SK-N-SH (cell line): Measurements from ENCODE around the gene CYSLTR2. TPM values are rescaled to one million over a fixed set of nuclear protein-coding genes. Genes with fewer than 3 reads are reported as not detected.

ENCODE experiments used
- CTCF ChIA-PET: fragments of 300-600, 350-600 bp; formaldehyde crosslinking; extraction: SDS; loops from one replicate; lab custom pipeline; 2021; lab: Yijun Ruan, JAX
- POLR2A ChIA-PET: fragments of 350-600 bp; sonication (Branson Sonifier 250); formaldehyde crosslinking; extraction: SDS; loops from one replicate; lab custom pipeline; 2020; ENCODE audit warnings: antibody characterized with exemption, inconsistent platforms; lab: Yijun Ruan, JAX
- DNase-seq: peaks from one replicate; pipeline ENCODE4 v3.0.0; 2012
- H2AFZ ChIP-seq: fragments of 200-600 bp; sonication (generic); 2 replicates; pipeline ENCODE4 v1.8.1; 2016; ENCODE audit warnings: antibody characterized with exemption, mild to moderate bottlenecking, low read depth
- H3F3A ChIP-seq: fragments of 200-600 bp; sonication (generic); replicated peaks from 2 replicates; pipeline ENCODE3; 2016; ENCODE audit warnings: antibody characterized with exemption, mild to moderate bottlenecking; ENCODE audit not compliant: insufficient read depth
- H3K27ac ChIP-seq, 2 experiments: fragments of 200-500 bp in 1 of 2; fragments of 200-600 bp in 1 of 2; sonication (Bioruptor generic) in 1 of 2; sonication (generic), shearing (Covaris generic) in 1 of 2; 2 replicates each; pipeline versions ENCODE4 v1.5.1 to v1.6.1; 2014 to 2016; ENCODE audit warnings: low read depth in 2 of 2, inconsistent platforms in 1 of 2, low read length in 1 of 2, mild to moderate bottlenecking in 1 of 2, mixed read lengths in 1 of 2
- H3K27me3 ChIP-seq: fragments of 200-600 bp; sonication (generic), shearing (Covaris generic); 2 replicates; pipeline ENCODE4 v1.6.1; 2016; ENCODE audit warnings: mixed run types; ENCODE audit not compliant: insufficient read depth
- H3K36me3 ChIP-seq, 2 experiments: fragments of 200-500 bp in 1 of 2; fragments of 200-600 bp in 1 of 2; sonication (Bioruptor generic) in 1 of 2; sonication (generic) in 1 of 2; replicated peaks in 1 of 2; 2 replicates each; pipeline versions ENCODE3 to v1.5.1; 2014 to 2016; ENCODE audit warnings: low read length in 1 of 2, mild to moderate bottlenecking in 1 of 2; ENCODE audit not compliant: insufficient read depth in 2 of 2, control insufficient read depth in 1 of 2
- H3K4me1 ChIP-seq, 2 experiments: fragments of 200-500 bp in 1 of 2; fragments of 200-600 bp in 1 of 2; sonication (Bioruptor generic) in 1 of 2; sonication (generic), shearing (Covaris generic) in 1 of 2; 2 replicates each; pipeline versions ENCODE4 v1.5.1 to v1.6.1; 2014 to 2016; ENCODE audit warnings: low read depth in 1 of 2, low read length in 1 of 2, mixed run types in 1 of 2; ENCODE audit not compliant: insufficient read depth in 2 of 2, control insufficient read depth in 1 of 2
- H3K4me2 ChIP-seq: fragments of 200-600 bp; sonication (generic), shearing (Covaris generic); 2 replicates; pipeline ENCODE4 v1.6.1; 2017; ENCODE audit warnings: mixed run types
- H3K4me3 ChIP-seq, 2 experiments: fragments of 200-500 bp in 1 of 2; fragments of 200-600 bp in 1 of 2; sonication (Bioruptor generic) in 1 of 2; sonication (generic), shearing (Covaris generic) in 1 of 2; 2 replicates each; pipeline versions ENCODE4 v1.5.1 to v1.8.1; 2014 to 2016; ENCODE audit warnings: low read depth in 2 of 2, inconsistent platforms in 1 of 2, low read length in 1 of 2, mild to moderate bottlenecking in 1 of 2, mixed read lengths in 1 of 2, moderate library complexity in 1 of 2
- H3K79me2 ChIP-seq: fragments of 200-600 bp; sonication (generic); 2 replicates; pipeline ENCODE4 v1.8.1; 2017; ENCODE audit warnings: mild to moderate bottlenecking; ENCODE audit not compliant: insufficient read depth
- H3K9ac ChIP-seq: fragments of 200-600 bp; sonication (generic); 2 replicates; pipeline ENCODE4 v1.6.1; 2017; ENCODE audit warnings: mixed run types
- H3K9me2 ChIP-seq: fragments of 200-600 bp; sonication (generic); 2 replicates; pipeline ENCODE4 v1.6.1; 2017; ENCODE audit warnings: mixed run types
- H3K9me3 ChIP-seq: fragments of 200-600 bp; sonication (generic); 2 replicates; pipeline ENCODE4 v1.6.1; 2017; ENCODE audit warnings: mixed run types, mild to moderate bottlenecking, moderate library complexity
- H4K20me1 ChIP-seq: fragments of 200-600 bp; sonication (generic); 2 replicates; pipeline ENCODE4 v1.6.1; 2017; ENCODE audit warnings: mild to moderate bottlenecking, mixed run types; ENCODE audit not compliant: insufficient read depth
- EZH2phosphoT487 ChIP-seq: fragments of 200-600 bp; sonication (generic); IDR thresholded peaks from 2 replicates; pipeline ENCODE4 v1.6.1; 2017; ENCODE audit warnings: low read depth, mixed run types, mild to moderate bottlenecking, antibody characterized with exemption, moderate library complexity, borderline replicate concordance
- FOXJ3 ChIP-seq: sonication (generic); formaldehyde crosslinking; IDR thresholded peaks from 2 replicates; pipeline ENCODE4 v1.5.1; 2020; ENCODE audit warnings: mild to moderate bottlenecking, missing genetic modification reagents
- MEF2A ChIP-seq: IDR thresholded peaks from 2 replicates; pipeline ENCODE4 v1.4.0; 2012; ENCODE audit warnings: low read depth, borderline replicate concordance
- NFIC ChIP-seq: IDR thresholded peaks from 2 replicates; pipeline ENCODE4 v1.4.0; 2012; ENCODE audit warnings: borderline replicate concordance
- NRF1 ChIP-seq: IDR thresholded peaks from 2 replicates; pipeline ENCODE4 v1.6.1; 2012; ENCODE audit warnings: low read depth, mild to moderate bottlenecking, low read length
- POLR2AphosphoS5 ChIP-seq: IDR thresholded peaks from 2 replicates; pipeline ENCODE4 v1.6.1; 2012; ENCODE audit warnings: low read depth, low read length
- RCOR1 ChIP-seq: fragments of 150-350 bp; IDR thresholded peaks from 2 replicates; pipeline ENCODE4 v1.6.1; 2017; ENCODE audit warnings: antibody characterized with exemption, low read length
- RFX5 ChIP-seq: IDR thresholded peaks from 2 replicates; pipeline ENCODE4 v1.6.1; 2012; ENCODE audit warnings: mild to moderate bottlenecking, improper control_type of control experiment, low read length
- SIN3A ChIP-seq: IDR thresholded peaks from 2 replicates; pipeline ENCODE4 v1.6.1; 2012; ENCODE audit warnings: low read depth, mild to moderate bottlenecking, low read length, moderate library complexity, borderline replicate concordance
- TAF1 ChIP-seq: IDR thresholded peaks from 2 replicates; pipeline ENCODE4 v1.6.1; 2012; ENCODE audit warnings: low read depth, mild to moderate bottlenecking, low read length, moderate library complexity, borderline replicate concordance
- TCF12 ChIP-seq: IDR thresholded peaks from 2 replicates; pipeline ENCODE4 v1.4.0; 2012
- TEAD4 ChIP-seq: IDR thresholded peaks from 2 replicates; pipeline ENCODE4 v1.4.0; 2012; ENCODE audit warnings: mild to moderate bottlenecking, borderline replicate concordance; ENCODE audit not compliant: insufficient read depth
- WGBS: methylation state at CpG from one replicate; pipeline ENCODE4 v1.1.6; 2017; ENCODE audit warnings: low lambda C conversion rate; 5-methylcytosine and 5-hydroxymethylcytosine counted together
- polyA plus RNA-seq, 3 experiments: library from polyadenylated mRNA; depleted of rRNA; stranded (reverse); fragments of >200 nt; gene quantifications; 2 replicates each; pipeline ENCODE4 v1.2.3, GENCODE V29; 2012
- TF ChIP-seq, protein P1 (sequence below): IDR thresholded peaks from 2 replicates; pipeline ENCODE4 v1.4.0; 2012; ENCODE audit warnings: low read depth, borderline replicate concordance
- TF ChIP-seq, protein P2 (sequence below): IDR thresholded peaks from 2 replicates; pipeline ENCODE4 v1.4.0; 2012; ENCODE audit warnings: low read depth, borderline replicate concordance

The CYSLTR2 gene
- polyA plus RNA-seq, 1 of the 3 experiments (the other 2 are of a cell fraction): 0.12 TPM

DNA sequence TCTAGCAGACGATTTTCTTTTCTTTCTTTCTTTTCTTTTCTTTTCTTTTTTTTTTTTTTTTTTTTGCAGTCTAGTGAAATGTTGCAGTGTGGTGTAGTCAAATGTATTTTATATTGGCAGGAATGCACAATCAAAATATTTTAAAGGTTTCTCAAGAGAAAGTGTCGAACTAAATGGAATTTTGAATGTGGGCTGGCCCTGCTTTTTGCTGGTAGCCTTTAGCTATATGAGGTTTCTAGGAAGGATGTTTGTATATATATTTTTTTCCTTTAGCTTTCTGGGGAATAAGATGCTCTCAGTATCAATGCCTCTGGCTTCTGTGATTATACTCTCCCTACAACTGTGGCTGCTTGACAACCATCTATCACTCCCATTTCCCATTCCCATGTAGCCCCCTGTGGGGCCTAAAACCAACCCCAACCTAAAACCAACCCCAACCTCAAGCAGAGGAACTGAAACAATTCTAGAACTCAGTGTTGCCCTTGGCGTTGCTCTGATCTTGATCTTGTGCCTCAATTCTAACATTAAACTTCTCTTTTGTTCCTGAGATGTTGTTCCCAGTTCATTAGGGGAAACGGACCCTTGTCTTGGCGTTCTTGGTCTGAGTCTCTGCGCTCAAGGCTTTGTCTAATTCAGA is 27.1 kb downstream of the CYSLTR2 start:
- DNase-seq: no peak
- no peaks in the 10 kb centered on the region for H3K9me3 ChIP-seq
- H3K9me2 ChIP-seq: no peaks in the 10 kb centered on the region
- H3K4me1 ChIP-seq: no peaks in the 10 kb centered on the region
- 49% methylated on average over 6 of the region's 6 CpGs for WGBS
- no peaks in the 10 kb centered on the region for H3K79me2 ChIP-seq
- no peaks in the 10 kb centered on the region; the same call in 1 of the 2 replicates for H3K27me3 ChIP-seq
- H3K4me2 ChIP-seq: no peak overlapping the region
- ChIA-PET CTCF (no interaction called here), POLR2A (no interaction called here)
- no peak overlapping the region for H2AFZ ChIP-seq
- H3K27ac ChIP-seq: no peak overlapping the region
- no peaks in the 10 kb centered on the region for H3F3A ChIP-seq
- no peaks in the 10 kb centered on the region for H4K20me1 ChIP-seq
- TF ChIP-seq EZH2phosphoT487 (no peak), NRF1 (no peak)
- H3K4me3 ChIP-seq: no peak overlapping the region
- no peaks in the 10 kb centered on the region for H3K36me3 ChIP-seq
- H3K9ac ChIP-seq: no peak overlapping the region

DNA sequence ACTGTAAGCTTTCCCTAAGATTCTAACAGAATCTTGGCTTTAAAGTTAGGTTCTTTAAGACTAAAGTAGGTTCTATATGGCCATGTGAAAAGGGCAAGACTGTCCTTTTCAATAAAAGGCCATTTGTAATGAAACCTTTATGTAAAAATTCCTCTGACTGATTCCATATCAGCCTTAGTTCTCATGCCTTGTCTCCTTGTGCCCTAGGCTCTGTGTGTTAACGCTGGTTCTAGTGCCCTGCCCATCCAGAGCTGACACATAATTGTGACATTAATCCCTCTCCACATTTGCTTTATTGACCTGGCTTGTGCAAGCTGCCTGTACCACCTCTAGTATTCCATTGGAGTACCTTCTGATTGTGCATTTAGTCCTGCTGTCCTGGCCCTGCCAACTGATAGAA is 28.2 kb downstream of the CYSLTR2 start:
- Histone ChIP-seq H3K4me2 (no peak overlapping the region), H3K9ac (no peak overlapping the region), H3K9me3 (no peaks in the 10 kb centered on the region), H3F3A (no peaks in the 10 kb centered on the region), H3K79me2 (no peaks in the 10 kb centered on the region), H3K4me3 (no peak overlapping the region), H3K27me3 (no peaks in the 10 kb centered on the region; the same call in 1 of the 2 replicates), H3K4me1 (no peaks in the 10 kb centered on the region), H3K36me3 (no peaks in the 10 kb centered on the region), H3K9me2 (no peaks in the 10 kb centered on the region), H3K27ac (no peak overlapping the region), H2AFZ (no peak overlapping the region), H4K20me1 (no peaks in the 10 kb centered on the region)
- ChIA-PET POLR2A (no interaction called here), CTCF (no interaction called here)
- no peak for TF ChIP-seq NFIC
- no peak for TF ChIP-seq SIN3A
- no peak for TF ChIP-seq TEAD4
- TF ChIP-seq NRF1: no peak
- no peak for TF ChIP-seq TAF1
- TF ChIP-seq POLR2AphosphoS5: no peak
- no peak for TF ChIP-seq TCF12
- TF ChIP-seq, protein P1, sequence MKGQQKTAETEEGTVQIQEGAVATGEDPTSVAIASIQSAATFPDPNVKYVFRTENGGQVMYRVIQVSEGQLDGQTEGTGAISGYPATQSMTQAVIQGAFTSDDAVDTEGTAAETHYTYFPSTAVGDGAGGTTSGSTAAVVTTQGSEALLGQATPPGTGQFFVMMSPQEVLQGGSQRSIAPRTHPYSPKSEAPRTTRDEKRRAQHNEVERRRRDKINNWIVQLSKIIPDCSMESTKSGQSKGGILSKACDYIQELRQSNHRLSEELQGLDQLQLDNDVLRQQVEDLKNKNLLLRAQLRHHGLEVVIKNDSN: no peak
- no peak for TF ChIP-seq MEF2A
- WGBS: 6% methylated on average over 1 of the region's 1 CpG
- no peak for DNase-seq

DNA sequence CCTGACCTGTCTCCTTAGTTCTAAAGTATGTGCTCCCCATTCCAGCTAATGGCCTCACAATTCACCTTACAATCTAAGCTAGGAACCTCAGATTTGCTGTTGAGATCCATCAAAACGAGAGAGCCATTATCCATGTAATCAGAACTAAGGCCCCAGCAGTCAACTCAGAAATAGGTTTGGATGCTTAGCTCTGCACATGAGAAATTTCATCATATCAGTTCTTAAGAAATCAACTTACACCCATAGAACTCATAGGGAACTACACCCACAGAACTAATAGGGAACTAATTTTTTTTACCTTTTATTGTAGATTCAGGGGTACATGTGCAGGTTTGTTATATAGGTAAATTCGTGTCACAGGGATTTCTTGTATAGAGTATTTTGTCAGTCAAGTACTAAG is 28.7 kb downstream of the CYSLTR2 start:
- no peaks in the 10 kb centered on the region for H3K79me2 ChIP-seq
- no peaks in the 10 kb centered on the region for H3F3A ChIP-seq
- TF ChIP-seq RCOR1: no peak
- TF ChIP-seq, protein P2, sequence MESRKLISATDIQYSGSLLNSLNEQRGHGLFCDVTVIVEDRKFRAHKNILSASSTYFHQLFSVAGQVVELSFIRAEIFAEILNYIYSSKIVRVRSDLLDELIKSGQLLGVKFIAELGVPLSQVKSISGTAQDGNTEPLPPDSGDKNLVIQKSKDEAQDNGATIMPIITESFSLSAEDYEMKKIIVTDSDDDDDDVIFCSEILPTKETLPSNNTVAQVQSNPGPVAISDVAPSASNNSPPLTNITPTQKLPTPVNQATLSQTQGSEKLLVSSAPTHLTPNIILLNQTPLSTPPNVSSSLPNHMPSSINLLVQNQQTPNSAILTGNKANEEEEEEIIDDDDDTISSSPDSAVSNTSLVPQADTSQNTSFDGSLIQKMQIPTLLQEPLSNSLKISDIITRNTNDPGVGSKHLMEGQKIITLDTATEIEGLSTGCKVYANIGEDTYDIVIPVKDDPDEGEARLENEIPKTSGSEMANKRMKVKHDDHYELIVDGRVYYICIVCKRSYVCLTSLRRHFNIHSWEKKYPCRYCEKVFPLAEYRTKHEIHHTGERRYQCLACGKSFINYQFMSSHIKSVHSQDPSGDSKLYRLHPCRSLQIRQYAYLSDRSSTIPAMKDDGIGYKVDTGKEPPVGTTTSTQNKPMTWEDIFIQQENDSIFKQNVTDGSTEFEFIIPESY: no peak
- TF ChIP-seq RFX5: no peak
- TF ChIP-seq FOXJ3 (CRISPR knock-in tag): no peak
- TF ChIP-seq TEAD4: no peak
- TF ChIP-seq, all 33 proteins: peak for 0
- H3K9ac ChIP-seq: no peak overlapping the region
- CTCF ChIA-PET: no interaction called here
- POLR2A ChIA-PET: no interaction called here
- H3K4me2 ChIP-seq: no peak overlapping the region
- no peak for DNase-seq
- no peak overlapping the region for H3K4me3 ChIP-seq
- H3K4me1 ChIP-seq: no peaks in the 10 kb centered on the region
- H3K9me2 ChIP-seq: no peaks in the 10 kb centered on the region
- no peaks in the 10 kb centered on the region for H4K20me1 ChIP-seq
- H2AFZ ChIP-seq: no peak overlapping the region
- H3K27me3 ChIP-seq: no peaks in the 10 kb centered on the region; the same call in 1 of the 2 replicates
- no peak overlapping the region for H3K27ac ChIP-seq
- no peaks in the 10 kb centered on the region for H3K36me3 ChIP-seq
- WGBS: 4% methylated on average over 2 of the region's 2 CpGs
- no peaks in the 10 kb centered on the region for H3K9me3 ChIP-seq
